IPS-NIHi7 (cell line): ENCODE data around the gene BRD7.

ENCODE experiments used
- DNase-seq: peaks from one replicate; pipeline ENCODE4 v3.0.0; 2012; ENCODE audit warnings: mixed read lengths; ENCODE audit errors: extremely low spot score

BRD7 gene

DNA sequence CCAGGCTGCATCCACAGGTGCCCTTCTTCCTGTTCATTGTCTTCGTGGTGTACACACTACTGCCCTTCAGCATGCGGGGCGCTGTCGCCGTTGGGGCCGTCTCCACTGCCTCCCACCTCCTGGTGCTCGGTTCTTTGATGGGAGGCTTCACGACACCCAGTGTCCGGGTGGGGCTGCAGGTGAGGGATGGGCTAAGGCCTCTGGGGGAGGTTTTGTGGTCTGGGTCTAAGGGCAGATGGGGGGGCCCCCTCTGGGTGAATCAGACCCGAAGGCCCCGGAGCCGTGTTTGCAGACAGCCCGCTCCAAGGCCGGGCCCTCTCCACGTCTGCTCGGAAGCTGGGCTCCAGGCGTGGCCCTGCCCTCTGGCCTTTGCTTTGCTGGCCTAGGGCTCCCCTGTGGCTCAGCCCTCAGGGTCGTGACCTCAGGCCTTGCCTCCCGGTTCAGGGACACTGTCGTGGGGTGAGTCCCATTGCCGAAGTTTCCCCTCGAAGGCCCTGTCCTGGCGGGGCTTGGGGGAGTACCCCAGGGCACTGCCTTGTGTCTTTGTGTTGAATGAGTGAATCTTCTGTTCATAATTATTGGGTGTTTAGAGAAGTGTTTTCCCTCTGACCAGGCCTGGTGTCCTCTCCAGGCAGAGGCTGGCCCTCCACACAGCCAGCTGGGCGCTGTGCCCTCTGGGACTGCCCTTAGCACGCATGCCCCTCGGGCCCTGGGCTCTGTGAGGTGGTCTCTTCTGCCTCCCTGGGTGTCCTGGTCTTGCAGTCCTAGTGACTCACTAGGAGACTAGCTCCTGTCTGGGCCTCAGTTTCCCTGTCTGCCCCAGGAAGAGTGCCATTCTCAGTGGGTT lies 76.8 kb downstream of the BRD7 start:
- no peak for DNase-seq

DNA sequence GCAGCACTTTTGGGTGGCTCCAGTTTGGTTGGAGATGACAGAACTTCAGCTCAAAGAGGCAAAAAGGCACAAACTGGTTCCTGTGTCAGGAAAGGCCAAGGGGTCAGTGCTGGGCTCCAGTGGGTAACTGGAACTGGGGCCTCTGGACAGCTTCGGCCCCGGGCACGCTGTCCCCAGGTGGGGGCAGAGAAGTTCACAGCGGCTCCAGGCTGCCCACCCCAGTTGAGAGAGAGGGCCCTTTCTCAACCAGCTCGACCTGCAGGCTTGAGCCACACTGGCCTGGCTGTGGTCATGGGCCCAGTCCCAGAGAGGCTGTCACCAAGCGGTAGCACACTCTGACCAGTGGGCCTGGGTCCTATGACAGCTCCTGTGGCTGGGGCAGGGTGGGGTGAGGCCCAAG lies 77.9 kb downstream of the BRD7 start:
- DNase-seq, result no peak

DNA sequence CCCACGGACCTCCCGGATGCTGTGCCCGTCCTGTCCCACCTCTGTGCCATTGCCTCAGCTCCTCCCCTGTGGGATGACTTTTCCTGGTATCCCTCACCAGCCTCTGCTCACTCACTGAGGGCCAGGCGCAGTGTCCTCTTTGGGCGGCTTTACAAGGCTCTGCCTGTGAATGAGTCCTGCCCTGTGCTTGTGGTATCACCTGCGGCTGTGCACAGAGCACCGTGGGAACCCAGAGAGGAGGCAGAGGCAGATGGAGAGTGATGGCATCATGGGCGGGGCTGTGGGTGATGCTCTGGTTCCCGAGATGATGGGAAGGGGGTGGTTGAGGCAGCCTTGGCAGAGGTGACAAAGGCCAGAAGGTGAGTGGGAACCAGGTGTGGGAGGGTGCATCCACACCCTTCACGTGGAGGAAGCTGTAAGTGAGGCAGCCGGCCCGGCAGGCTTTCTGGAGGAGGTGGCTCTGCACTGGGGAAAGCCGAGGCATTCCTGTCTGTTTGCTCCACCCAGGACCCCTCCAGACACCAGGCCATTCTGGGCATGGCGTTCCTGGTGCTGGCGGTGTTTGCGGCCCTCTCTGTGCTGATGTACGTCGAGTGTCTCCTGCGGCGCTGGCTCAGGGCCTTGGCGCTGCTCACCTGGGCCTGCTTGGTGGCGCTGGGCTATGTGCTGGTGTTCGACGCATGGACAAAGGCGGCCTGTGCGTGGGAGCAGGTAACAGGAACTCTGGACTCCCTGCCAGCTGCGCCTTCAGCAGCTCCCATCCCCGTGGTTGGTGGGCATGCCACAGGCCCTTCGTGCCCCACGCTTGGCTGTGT lies 78.6 kb downstream of the BRD7 start:
- DNase-seq, result no peak

DNA sequence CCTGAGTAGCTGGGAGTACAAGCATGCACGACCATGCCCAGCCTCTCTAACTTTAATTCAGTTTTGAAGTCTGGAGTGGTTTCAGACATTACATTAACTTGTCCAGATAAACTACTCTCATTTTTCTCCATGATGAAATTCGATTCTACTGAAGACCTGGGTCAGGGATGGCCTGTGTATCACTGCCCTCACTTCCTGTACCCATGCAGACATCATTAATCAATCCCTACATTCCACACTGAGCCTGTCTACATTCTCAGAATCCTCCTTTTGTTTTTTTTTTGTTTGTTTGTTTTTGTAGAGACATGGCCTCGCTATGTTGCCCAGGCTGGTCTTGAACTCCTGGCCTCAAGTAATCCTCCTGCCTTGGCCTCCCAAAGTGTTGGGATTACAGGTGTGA lies 79.9 kb downstream of the BRD7 start:
- DNase-seq, result no peak

DNA sequence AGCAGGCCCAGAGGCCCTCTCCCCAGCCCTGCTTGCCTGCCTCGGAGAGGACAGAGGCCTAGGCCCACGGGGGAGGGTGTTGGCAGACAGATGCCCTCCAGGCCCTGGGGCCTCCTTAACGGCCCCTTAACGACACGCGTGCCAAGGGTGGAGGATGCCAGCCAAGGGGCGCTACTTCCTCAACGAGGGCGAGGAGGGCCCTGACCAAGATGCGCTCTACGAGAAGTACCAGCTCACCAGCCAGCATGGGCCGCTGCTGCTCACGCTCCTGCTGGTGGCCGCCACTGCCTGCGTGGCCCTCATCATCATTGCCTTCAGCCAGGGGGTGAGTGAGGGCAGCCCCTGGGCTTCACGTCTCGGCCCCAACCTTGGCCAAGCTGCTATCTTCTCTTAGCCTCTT lies 80.8 kb downstream of the BRD7 start:
- no peak for DNase-seq

GRCh38 chr16:50286681-50287080 lies 82.1 kb downstream of the BRD7 start:
- no peak for DNase-seq

- DNase-seq, result no peak
Observed at GRCh38 chr16:50285406-50286003, 83.3 kb downstream of the BRD7 start.

DNA sequence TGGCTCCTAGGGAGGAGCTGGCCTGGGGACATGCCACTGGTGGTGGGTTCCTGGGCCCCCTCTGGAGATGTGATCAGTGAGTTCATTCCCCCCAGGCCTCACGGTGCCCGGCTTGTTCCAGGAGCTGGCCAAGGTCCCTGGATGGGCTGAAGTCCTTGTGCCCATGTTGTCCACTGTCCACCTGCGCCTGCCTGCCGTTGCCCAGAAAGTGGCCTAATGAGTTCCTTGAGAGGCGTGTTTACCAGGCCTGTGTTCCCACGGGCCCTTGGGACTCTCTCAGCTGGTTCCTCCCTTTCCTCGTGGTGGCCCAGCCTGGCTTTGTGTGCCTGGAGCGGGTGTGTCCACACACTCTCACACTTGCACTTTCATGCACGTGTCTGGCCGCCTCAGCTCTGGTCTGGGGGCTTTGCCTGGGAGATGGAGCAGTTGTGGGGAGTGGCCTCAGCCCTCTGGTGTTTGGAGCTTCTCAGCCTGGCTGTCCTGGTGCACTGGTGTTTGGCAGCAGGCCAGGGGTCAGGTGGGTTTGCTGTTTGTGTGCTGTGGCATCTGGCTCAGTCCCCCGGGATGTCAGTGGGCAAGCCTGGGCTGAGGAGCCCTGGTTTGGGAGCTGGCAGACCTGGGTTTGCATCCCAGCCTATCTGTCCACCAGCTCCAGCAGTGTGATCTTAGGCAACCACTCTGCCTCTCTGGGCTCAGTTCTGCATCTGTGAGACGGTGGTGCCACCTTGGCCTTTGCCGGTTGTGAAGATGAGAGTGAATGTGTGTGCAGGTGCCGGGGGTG lies 84.5 kb downstream of the BRD7 start:
- DNase-seq, result no peak

DNA sequence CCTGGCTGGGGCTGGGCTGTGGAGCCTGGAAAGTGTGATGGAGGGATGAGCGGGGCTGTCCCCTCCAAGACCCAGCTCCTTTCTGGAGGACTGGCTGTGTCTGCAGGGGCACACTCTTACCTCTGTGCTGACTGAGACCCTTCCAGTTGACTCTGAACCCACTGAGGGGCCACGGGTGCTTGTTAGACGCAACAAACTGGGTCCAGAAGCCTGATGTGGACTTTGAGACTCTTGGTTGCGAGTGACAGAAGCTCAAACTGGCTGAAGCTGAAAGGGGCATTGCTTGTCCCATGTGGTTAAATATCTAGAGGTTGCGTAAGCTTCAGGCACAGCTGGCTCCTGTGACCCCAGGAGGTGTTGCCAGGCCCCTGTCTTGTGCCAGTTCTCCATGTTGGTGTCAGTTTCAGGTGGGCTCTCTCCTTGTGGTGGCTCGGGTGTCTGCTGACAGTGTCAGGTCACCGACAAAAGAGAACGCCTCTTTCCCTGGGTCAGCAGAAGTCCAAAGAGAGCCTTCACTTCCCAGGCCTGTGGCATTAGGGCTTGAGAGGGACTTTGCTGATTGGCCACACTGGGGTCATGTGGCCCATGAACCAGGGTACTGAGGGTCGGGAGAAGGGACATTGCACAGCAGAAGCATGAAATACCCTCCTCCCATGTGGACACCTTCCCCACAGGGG lies 85.7 kb downstream of the BRD7 start:
- DNase-seq, result no peak

GRCh38 chr16:50282010-50282538 lies 86.7 kb downstream of the BRD7 start:
- no peak for DNase-seq

GRCh38 chr16:50281391-50282009 lies 87.3 kb downstream of the BRD7 start:
- no peak for DNase-seq

DNA sequence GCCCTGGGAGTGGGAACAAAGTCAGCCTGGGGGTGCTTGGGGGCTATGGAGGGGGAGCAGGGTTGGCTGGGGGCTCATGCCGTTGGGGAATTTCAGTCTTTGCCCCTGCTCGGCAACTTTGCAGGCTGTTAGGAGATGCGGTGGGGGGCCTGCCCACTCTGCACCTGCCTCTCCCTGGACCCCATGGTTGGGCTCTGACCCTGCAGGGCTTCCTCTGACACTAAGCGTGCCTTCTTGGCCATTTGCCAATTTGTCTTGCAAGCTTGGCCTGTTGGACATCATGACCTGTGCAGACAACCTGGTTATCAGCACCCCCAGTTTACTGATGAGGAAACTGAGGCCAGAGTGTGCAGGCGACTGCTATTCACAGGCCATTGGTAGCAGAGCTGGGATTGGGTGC lies 87.9 kb downstream of the BRD7 start:
- DNase-seq, result no peak

GRCh38 chr16:50279504-50279865 lies 89.3 kb downstream of the BRD7 start:
- DNase-seq, result no peak

GRCh38 chr16:50278251-50278650 lies 90.5 kb downstream of the BRD7 start:
- DNase-seq, result no peak

- no peak for DNase-seq
Observed at GRCh38 chr16:50276801-50277555, 91.8 kb downstream of the BRD7 start.

- DNase-seq, result no peak
Observed at GRCh38 chr16:50276326-50276640, 92.5 kb downstream of the BRD7 start.

DNA sequence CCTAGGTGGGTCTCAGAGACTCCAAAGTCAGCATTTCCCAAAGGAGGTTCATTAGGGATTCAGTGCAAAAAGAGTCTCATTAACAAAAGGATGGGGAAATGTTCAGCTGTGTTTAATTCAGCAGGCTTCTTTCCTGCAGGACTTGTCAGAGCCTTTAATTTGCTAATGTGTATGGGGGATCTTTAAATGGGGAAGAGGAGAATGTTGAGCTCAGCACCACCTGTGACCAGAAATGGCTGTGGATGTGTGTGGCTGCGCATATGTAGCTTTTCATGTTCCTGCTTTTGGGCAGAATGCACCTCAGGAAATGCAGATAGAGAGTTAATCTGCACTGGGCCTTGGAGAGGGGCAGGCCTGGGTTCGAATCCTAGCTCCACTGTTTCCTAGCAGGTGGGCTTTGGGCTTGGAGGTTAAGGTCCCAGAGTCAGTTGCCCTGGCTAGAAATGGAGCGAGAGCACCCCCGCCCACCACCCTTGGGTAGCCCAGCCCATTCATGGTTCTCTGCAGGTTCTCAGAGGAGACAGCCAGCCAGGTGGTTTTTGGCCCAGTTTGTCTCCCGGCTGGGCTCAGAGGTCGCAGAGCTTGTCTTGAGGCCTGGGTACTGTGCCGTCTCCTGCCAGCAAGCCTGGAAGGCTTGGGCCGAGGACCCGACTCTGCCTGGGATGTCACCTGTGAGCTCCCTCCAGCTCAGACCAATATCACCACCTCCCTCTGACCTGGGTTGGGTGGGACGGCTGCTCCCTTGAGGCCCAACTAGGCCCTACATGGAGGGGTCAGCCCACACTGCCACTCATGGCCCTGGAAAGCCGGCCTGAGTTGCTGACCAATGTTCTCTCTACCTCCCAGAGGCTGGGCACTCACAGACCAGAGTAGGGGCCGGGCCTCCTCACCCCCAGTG lies 93.1 kb downstream of the BRD7 start:
- DNase-seq, result no peak

DNA sequence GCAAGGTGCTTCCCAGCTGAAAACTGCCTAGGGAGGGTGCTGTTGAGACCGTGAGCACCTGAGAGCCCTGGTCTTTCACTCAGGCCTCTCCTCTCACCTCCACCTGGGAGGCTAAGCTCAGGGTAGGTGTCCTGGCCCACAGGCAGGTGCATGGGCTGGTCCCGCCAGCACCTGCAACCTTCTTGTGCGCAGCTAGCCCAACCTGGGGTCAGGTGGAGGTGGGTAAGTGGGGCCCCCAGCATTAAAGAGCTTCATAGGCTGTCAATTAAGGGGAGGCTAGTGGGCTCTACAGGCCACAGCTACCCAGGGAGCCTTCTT lies 93.7 kb downstream of the BRD7 start:
- DNase-seq, result no peak
